ENCODE measurements around the gene PRKCQ. TPM values are rescaled to one million over a fixed set of nuclear protein-coding genes. Genes with fewer than 3 reads are reported as not detected.

The PRKCQ gene
- total RNA-seq, 1 donor from 2014 or later = 24.0 TPM

DNA sequence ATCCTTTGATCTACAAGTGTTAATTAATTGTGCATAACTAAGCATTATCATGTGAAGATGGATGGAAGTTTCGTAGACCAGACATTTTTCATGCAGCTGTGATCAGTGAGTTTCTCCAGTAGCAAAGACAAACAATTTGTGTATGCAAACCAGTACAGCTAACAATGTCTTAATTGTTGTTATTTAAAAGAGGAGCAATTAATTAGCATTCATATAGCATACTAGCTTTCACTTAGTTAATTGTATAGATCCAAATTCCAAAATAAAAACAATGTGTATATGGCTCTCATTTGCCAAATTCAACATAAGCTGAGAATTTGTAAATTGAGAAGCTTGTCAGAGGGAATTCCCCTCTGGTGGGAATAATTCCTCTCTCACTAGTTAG lies 22.6 kb upstream of the PRKCQ start:
- Mint-ChIP-seq H3K9me3 (ENCODE audit: unreplicated experiment) (no peaks in the 10 kb centered on the region), H3K27me3 (ENCODE audit: unreplicated experiment) (peaks cover 2% of the 10 kb centered on the region), H3K4me1 (ENCODE audit: unreplicated experiment) (peaks cover 15% of the 10 kb centered on the region)

GRCh38 chr10:6602026-6602699 lies 22.1 kb upstream of the PRKCQ start:
- Mint-ChIP-seq H3K36me3 (ENCODE audit: low read depth, unreplicated experiment) (peaks cover 14% of the 10 kb centered on the region), H3K9me3 (ENCODE audit: unreplicated experiment) (no peaks in the 10 kb centered on the region), H3K4me3 (ENCODE audit: unreplicated experiment) (no peak overlapping the region), H3K4me1 (ENCODE audit: unreplicated experiment) (peaks cover 15% of the 10 kb centered on the region), H3K27me3 (ENCODE audit: unreplicated experiment) (peaks cover 2% of the 10 kb centered on the region), H3K27ac (ENCODE audit: unreplicated experiment) (no peak overlapping the region)
- no peak for TF ChIP-seq CTCF (IDR thresholded peaks at IDR 0.05; ENCODE audit: unreplicated experiment)
- no peak for DNase-seq (ENCODE audit: low spot score)

More for the DNA sequence above, 22.6 kb upstream of the PRKCQ start:
- no peak overlapping the region for H3K4me3 Mint-ChIP-seq (ENCODE audit: unreplicated experiment)
- DNase-seq (ENCODE audit: low spot score) = no peak
- no peak for TF ChIP-seq CTCF (IDR thresholded peaks at IDR 0.05; ENCODE audit: unreplicated experiment)
- no peak overlapping the region for H3K27ac Mint-ChIP-seq (ENCODE audit: unreplicated experiment)
- peaks cover 18% of the 10 kb centered on the region for H3K36me3 Mint-ChIP-seq (ENCODE audit: low read depth, unreplicated experiment)

GRCh38 chr10:6601246-6601805 lies 21.2 kb upstream of the PRKCQ start:
- Mint-ChIP-seq H3K27ac (ENCODE audit: unreplicated experiment) (no peak overlapping the region), H3K4me3 (ENCODE audit: unreplicated experiment) (no peak overlapping the region), H3K36me3 (ENCODE audit: low read depth, unreplicated experiment) (peaks cover 10% of the 10 kb centered on the region), H3K9me3 (ENCODE audit: unreplicated experiment) (no peaks in the 10 kb centered on the region), H3K27me3 (ENCODE audit: unreplicated experiment) (peaks cover 2% of the 10 kb centered on the region), H3K4me1 (ENCODE audit: unreplicated experiment) (peaks cover 15% of the 10 kb centered on the region)
- TF ChIP-seq CTCF (IDR thresholded peaks at IDR 0.05; ENCODE audit: unreplicated experiment) = no peak
- DNase-seq (ENCODE audit: low spot score) = no peak

GRCh38 chr10:6600224-6600987 lies 20.3 kb upstream of the PRKCQ start:
- H3K36me3 Mint-ChIP-seq (ENCODE audit: low read depth, unreplicated experiment) = peaks cover 10% of the 10 kb centered on the region
- no peaks in the 10 kb centered on the region for H3K9me3 Mint-ChIP-seq (ENCODE audit: unreplicated experiment)
- DNase-seq (ENCODE audit: low spot score) = no peak
- H3K27me3 Mint-ChIP-seq (ENCODE audit: unreplicated experiment) = peaks cover 2% of the 10 kb centered on the region
- peaks cover 15% of the 10 kb centered on the region for H3K4me1 Mint-ChIP-seq (ENCODE audit: unreplicated experiment)
- no peak overlapping the region for H3K4me3 Mint-ChIP-seq (ENCODE audit: unreplicated experiment)
- TF ChIP-seq CTCF (IDR thresholded peaks at IDR 0.05; ENCODE audit: unreplicated experiment) = no peak
- no peak overlapping the region for H3K27ac Mint-ChIP-seq (ENCODE audit: unreplicated experiment)

DNA sequence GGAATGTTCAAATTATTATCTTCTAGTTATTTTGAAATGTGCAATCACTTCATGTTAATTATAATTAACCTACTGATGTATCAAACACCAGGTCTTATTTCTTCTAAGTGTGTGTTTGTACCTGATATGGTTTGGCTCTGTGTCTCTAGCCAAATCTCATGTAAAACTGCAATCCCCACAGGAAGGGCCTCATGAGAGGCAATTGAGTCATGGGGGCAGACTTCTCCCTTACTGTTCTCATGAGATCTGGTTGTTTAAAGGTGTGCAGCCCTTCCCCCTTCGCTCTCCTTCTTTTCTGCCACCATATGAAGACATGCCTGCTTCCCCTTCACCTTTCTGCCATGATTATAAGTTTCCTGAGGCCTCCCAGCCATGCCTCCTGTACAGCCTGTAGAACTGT lies 18.6 kb upstream of the PRKCQ start:
- no peak for DNase-seq (ENCODE audit: low spot score)
- TF ChIP-seq CTCF (IDR thresholded peaks at IDR 0.05; ENCODE audit: unreplicated experiment) = no peak
- H3K4me1 Mint-ChIP-seq (ENCODE audit: unreplicated experiment) = peaks cover 6% of the 10 kb centered on the region
- peaks cover 12% of the 10 kb centered on the region for H3K36me3 Mint-ChIP-seq (ENCODE audit: low read depth, unreplicated experiment)
- H3K27ac Mint-ChIP-seq (ENCODE audit: unreplicated experiment) = no peak overlapping the region
- H3K4me3 Mint-ChIP-seq (ENCODE audit: unreplicated experiment) = no peak overlapping the region
- H3K27me3 Mint-ChIP-seq (ENCODE audit: unreplicated experiment) = no peaks in the 10 kb centered on the region
- no peaks in the 10 kb centered on the region for H3K9me3 Mint-ChIP-seq (ENCODE audit: unreplicated experiment)

Data from endothelial cell (in vitro differentiated cells).